Thyroid gland (tissue), 4 donors: ENCODE results near the gene FLRT2. TPM values are rescaled to one million over a fixed set of nuclear protein-coding genes. Genes with fewer than 3 reads are reported as not detected.

Experiments used
- DNase-seq, 2 donors: peaks; one replicate each; pipeline ENCODE4 v3.0.0-alpha.2; 2019
- H3K27ac ChIP-seq, 3 donors: fragments of 200-600 bp; sonication (generic); 1 replicate in 2 of 3; 2 replicates in 1 of 3; pipeline ENCODE4 v1.5.1; 2016 to 2019; ENCODE audit warnings: mild to moderate bottlenecking in 1 of 3, moderate library complexity in 1 of 3
- H3K27me3 ChIP-seq: fragments of 200-600 bp; sonication (generic); one replicate; pipeline ENCODE4 v1.5.1; 2019
- H3K36me3 ChIP-seq, 2 donors: fragments of 200-600 bp; sonication (generic); one replicate each; pipeline ENCODE4 v1.5.1; 2016 to 2019
- H3K4me1 ChIP-seq, 2 donors: fragments of 200-600 bp; sonication (generic); one replicate each; pipeline ENCODE4 v1.5.1; 2017 to 2019
- H3K4me3 ChIP-seq, 3 donors: fragments of 200-600 bp; sonication (generic); replicated peaks in 1 of 3; 1 replicate in 2 of 3; 2 replicates in 1 of 3; pipeline ENCODE4 v1.5.1; 2016; ENCODE audit warnings: mild to moderate bottlenecking in 1 of 3
- H3K9me3 ChIP-seq: fragments of 200-600 bp; sonication (generic); one replicate; pipeline ENCODE4 v1.5.1; 2017
- CTCF ChIP-seq, 6 experiments: fragments of 200-600 bp in 3 of 6; fragments of 450-650 bp in 3 of 6; sonication (generic) in 3 of 6; IDR thresholded peaks; one replicate each; pipeline ENCODE4 v1.5.1; 2016 to 2019; ENCODE audit warnings: antibody characterized with exemption in 6 of 6, mild to moderate bottlenecking in 2 of 6, inconsistent platforms in 1 of 6, moderate library complexity in 1 of 6
- POLR2A ChIP-seq, 2 donors: fragments of 450-650 bp; IDR thresholded peaks; one replicate each; pipeline ENCODE4 v1.6.1; 2017; ENCODE audit warnings: antibody characterized with exemption in 2 of 2, mild to moderate bottlenecking in 2 of 2, moderate library complexity in 1 of 2
- WGBS, 2 donors: methylation state at CpG; one replicate each; pipeline ENCODE4 v1.1.5; 2017; 5-methylcytosine and 5-hydroxymethylcytosine counted together
- intact Hi-C: fragments of 100-400 bp; cut with DNase I; formaldehyde crosslinking; loops from one replicate; pipeline ENCODE4 v1.15.1; 2023
- total RNA-seq, 4 donors: library from RNA; depleted of rRNA; stranded (reverse); fragments of >200 nt; gene quantifications; one replicate each; pipeline ENCODE4 v1.2.3, GENCODE V29; 2016

FLRT2 gene
- total RNA-seq, 4 donors from 2014 or later = 9.3 to 38.9 (median 23.5) TPM

- Histone ChIP-seq H3K9me3 (no peaks in the 10 kb centered on the region), H3K36me3 (no peaks in the 10 kb centered on the region), H3K4me3 (no peak overlapping the region), H3K27ac (no peak overlapping the region), H3K4me1 (peaks cover 0 to 3% of the 10 kb centered on the region in 2 donors), H3K27me3 (no peaks in the 10 kb centered on the region)
- 61 to 63% methylated on average over 5 of the region's 5 CpGs for WGBS, 2 donors
- TF ChIP-seq POLR2A (IDR thresholded peaks at IDR 0.05) = no peak
- TF ChIP-seq CTCF (IDR thresholded peaks at IDR 0.05) = no peak
- no peak for DNase-seq
- intact Hi-C loops = no loop called here
These were observed 53.4 kb downstream of the FLRT2 start for GRCh38 chr14:85583380-85583779.

GRCh38 chr14:85584481-85584880 is 54.5 kb downstream of the FLRT2 start:
- H3K27me3 ChIP-seq = no peaks in the 10 kb centered on the region
- no peak for TF ChIP-seq POLR2A (IDR thresholded peaks at IDR 0.05)
- TF ChIP-seq CTCF (IDR thresholded peaks at IDR 0.05) = no peak
- intact Hi-C loops = no loop called here
- no peak overlapping the region for H3K27ac ChIP-seq
- DNase-seq = no peak
- H3K9me3 ChIP-seq = no peaks in the 10 kb centered on the region
- H3K4me3 ChIP-seq = no peak overlapping the region
- no peaks in the 10 kb centered on the region for H3K36me3 ChIP-seq
- peaks cover 0 to 3% of the 10 kb centered on the region in 2 donors for H3K4me1 ChIP-seq
- WGBS, 2 donors = 66 to 86% methylated on average over 4 to 6 of the region's 6 CpGs

- no peaks in the 10 kb centered on the region for H3K36me3 ChIP-seq
- H3K9me3 ChIP-seq = no peaks in the 10 kb centered on the region
- 30 to 39% methylated on average over 6 of the region's 6 CpGs for WGBS, 2 donors
- TF ChIP-seq CTCF (IDR thresholded peaks at IDR 0.05) = no peak
- no peak for TF ChIP-seq POLR2A (IDR thresholded peaks at IDR 0.05)
- no peaks in the 10 kb centered on the region for H3K4me1 ChIP-seq
- peak overlapping the region; percentile 53 to 58 (median 57) for H3K27ac ChIP-seq
- no peak overlapping the region for H3K4me3 ChIP-seq
- intact Hi-C loops = no loop called here
- DNase-seq = peak; percentile 30 to 39
- no peaks in the 10 kb centered on the region for H3K27me3 ChIP-seq
These were observed 57.3 kb downstream of the FLRT2 start for GRCh38 chr14:85587151-85587711.

GRCh38 chr14:85590784-85591183 is 60.8 kb downstream of the FLRT2 start:
- Histone ChIP-seq H3K4me1 (no peaks in the 10 kb centered on the region), H3K27ac (no peak overlapping the region), H3K36me3 (no peaks in the 10 kb centered on the region), H3K4me3 (no peak overlapping the region), H3K27me3 (no peaks in the 10 kb centered on the region), H3K9me3 (no peaks in the 10 kb centered on the region)
- no peak for DNase-seq
- no peak for TF ChIP-seq POLR2A (IDR thresholded peaks at IDR 0.05)
- no peak for TF ChIP-seq CTCF (IDR thresholded peaks at IDR 0.05)
- intact Hi-C loops = no loop called here

GRCh38 chr14:85594217-85594616 is 64.3 kb downstream of the FLRT2 start:
- Histone ChIP-seq H3K9me3 (no peaks in the 10 kb centered on the region), H3K4me1 (peaks cover 0 to 7% of the 10 kb centered on the region in 2 donors), H3K4me3 (no peak overlapping the region), H3K27me3 (no peaks in the 10 kb centered on the region), H3K27ac (no peak overlapping the region), H3K36me3 (no peaks in the 10 kb centered on the region)
- intact Hi-C loops = no loop called here
- no peak for DNase-seq
- WGBS, 2 donors = 92 to 96% methylated on average over 3 of the region's 3 CpGs
- TF ChIP-seq CTCF (IDR thresholded peaks at IDR 0.05) (no peak), POLR2A (IDR thresholded peaks at IDR 0.05) (no peak)
